Stimulated activated CD8-positive, alpha-beta memory T cell treated with anti-CD3 and anti-CD28 coated beads, Interleukin-7, amount 100 ng/mL, for 4 hours (primary cell): Measurements from ENCODE around the gene SERPINE2.

Experiments used
- DNase-seq, 2 donors: peaks; one replicate each; pipeline ENCODE4 v3.0.0-alpha.2; 2020; ENCODE audit warnings: low read depth in 2 of 2

The SERPINE2 gene

DNA sequence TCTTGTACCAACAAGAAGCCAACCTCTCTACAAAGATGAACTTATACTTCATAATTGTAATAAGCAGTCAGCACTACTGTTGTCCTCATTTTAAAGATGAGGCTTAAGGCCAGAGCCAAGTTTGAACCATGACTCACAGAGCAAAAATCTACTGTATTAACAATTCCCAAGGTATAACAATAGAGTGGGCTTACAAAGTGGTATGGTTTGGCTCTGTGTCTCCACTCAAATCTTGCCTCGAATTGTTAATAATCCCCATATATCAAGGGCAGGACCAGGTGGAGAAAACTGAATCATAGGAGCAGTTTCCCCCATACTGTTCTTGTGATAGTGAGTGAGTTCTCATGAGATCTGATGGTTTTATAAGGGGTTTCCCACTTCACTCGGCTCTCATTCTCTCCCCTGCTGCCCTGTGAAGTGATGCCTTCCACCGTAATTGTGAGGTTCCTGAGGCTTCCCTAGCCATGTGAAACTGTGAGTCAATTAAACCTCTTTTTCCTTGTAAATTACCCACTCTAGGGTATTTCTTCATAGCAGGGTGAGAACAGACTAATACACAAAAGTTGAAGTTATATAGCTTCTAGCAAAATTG lies 62.4 kb downstream of the SERPINE2 start:
- DNase-seq: no peak

DNA sequence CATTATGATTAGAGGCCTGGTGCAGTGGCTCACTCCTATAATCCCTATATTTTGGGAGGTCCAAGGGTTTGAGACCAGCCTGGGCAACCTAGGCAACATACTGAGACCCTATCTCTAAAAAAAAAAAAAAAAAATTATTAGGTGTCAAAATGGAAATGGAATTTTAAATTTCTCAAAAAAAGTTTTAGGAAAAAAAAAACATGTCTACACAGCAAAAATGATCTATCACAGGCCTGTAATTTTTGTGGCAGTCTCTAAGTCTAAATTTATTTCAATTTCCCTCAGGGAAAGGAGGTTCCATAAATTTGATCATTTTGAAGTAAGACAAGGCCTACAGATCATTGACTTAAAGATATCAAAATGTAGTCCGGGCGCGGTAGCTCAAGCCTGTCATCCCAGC lies 65.5 kb downstream of the SERPINE2 start:
- no peak for DNase-seq

DNA sequence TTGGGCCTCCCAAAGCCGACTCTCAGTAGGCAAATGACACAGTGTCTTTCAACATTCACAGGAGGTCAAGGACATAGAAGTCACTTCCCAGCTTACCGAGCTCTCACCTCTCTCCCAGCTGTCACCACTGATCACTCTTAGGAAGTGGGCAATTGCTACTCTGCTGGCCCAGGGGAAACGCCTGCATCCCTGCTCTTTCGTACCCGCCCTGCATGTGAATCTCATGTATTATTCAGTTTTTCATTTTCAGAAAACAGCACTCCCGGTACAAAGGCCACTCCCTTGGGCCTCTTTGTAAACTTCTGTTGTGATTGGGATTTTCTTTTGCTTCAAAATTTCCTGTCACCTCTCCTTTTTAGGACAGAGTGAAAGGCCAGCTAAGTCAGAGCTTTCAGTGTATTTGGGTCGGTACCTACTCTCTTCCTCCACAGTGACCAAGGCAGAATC lies 66.4 kb downstream of the SERPINE2 start:
- no peak for DNase-seq

DNA sequence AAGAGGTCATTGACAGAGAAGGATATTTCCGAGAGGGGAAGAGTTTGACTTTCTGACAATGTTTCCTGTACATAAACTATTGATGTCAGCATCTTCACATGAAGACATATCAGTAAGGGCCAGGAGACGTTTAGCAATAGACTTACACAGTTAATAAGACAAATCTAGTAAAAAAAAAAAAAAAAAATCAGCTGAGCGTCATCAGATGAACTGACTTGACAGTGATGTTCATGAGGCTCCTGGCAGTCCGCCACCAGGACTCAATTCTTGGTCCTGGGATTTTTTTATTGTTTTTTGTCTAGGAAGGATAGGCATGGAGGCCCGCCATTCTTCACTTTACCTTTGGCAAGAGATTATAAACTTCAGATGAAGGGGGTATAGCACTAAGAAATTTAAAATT lies 67.4 kb downstream of the SERPINE2 start:
- DNase-seq: no peak

- peak in 1 of 2 donors; percentile 6 for DNase-seq
Measured at GRCh38 chr2:223970343-223971128, 68.5 kb downstream of the SERPINE2 start.

- DNase-seq: no peak
Measured at GRCh38 chr2:223969856-223970255, 69.2 kb downstream of the SERPINE2 start.

DNA sequence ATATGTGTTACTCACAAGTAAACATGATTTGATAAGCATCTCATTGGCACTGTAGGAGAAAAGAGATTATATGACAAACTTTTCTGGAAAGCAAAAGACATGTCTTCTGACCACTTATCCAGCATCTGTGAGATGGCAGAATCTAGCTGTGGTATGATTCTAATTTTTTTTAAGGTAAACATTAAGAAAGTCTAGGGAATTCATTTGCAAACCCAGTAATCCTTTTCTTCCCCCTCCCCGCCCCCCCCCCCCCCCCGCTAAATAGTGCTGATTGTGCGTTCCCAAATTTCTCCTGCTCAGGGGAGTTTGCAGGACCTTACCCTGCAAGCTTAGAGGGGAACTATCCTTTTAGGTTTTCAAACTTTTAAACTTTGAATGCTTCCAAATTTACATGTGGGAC lies 69.8 kb downstream of the SERPINE2 start:
- DNase-seq: no peak

DNA sequence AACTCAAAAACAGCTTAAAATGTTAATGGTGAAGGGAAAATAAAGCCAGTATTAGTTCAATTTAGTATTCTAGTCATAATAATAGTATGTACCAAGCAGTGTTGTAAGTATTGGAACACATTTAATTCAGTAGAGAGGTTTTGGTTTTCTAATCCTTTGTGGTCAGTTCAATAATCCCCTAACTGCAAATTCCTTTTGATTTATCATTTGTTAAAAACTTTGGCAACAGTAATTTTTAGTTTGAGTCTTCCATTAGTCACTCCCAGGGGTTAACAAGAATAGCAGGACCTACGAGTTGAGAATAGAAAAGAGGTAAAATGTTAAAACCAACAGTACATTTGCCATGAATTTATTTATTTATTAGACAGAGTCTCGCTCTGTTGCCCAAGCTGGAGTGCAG lies 71.1 kb downstream of the SERPINE2 start:
- DNase-seq: no peak

- DNase-seq: no peak
Measured at GRCh38 chr2:223959688-223960087, 79.4 kb downstream of the SERPINE2 start.

GRCh38 chr2:223957092-223957851 lies 81.8 kb downstream of the SERPINE2 start, which contains the start of gene MRPL44:
Gene MRPL44 (plus strand): TSS chr2:223957463. CDS start chr2:223957473, 10 bp downstream.
- peak; percentile 92 to 96 for DNase-seq

DNA sequence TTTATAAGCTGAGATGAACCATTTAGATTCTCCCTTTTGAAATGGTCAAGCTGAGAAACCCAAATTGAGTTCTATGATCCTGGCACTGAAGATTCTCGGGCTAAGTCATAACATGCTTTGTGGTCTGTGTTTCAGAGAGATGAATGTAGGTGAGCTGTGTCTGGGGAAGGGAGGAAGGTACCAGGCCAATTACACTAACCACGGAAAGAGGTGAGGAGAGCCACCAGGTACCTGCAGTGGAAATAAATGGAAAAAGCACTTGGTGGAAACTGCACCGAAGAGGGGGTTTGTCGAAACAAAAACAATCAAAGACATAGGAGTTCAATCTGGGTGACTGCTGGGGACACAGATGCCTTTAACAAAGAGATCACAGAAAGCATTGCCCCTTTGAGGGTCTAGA lies 82.8 kb downstream of the SERPINE2 start:
- no peak for DNase-seq

- no peak for DNase-seq
Measured at GRCh38 chr2:223954401-223954800, 84.7 kb downstream of the SERPINE2 start.

DNA sequence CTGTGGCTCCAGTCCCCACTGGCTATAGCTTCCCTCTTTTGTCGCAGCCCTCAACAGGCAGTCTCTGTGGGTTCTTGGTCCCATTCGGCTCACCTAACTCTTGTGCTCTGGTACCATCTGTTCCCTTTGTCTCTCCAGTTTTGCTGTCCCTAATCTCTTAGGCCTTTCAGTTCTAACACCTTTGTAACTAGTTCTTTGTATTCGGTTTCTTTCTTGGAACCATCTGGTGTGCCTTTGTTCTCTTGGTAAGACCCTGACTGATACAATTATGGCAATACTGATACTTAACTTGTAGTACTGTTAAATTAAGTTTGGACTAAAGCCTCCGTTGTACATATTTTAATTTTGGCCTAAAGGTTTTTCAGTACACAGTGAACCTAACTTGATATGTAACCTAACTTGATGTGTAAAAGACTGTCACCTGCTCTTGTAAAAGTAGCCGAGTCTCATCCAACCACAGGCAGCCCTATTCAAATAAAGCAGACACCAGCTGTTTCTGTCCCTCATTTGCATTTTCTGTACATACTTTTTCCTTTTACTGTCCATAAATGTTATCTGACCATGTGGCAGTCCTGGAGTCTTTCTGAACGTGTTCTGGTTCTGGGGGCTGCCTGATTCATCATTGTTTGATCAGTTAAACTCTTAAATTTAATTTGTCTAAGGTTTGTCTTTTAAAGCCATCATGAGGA lies 86.7 kb downstream of the SERPINE2 start:
- no peak for DNase-seq

- no peak for DNase-seq
Measured at GRCh38 chr2:223950448-223951347, 88.4 kb downstream of the SERPINE2 start.

DNA sequence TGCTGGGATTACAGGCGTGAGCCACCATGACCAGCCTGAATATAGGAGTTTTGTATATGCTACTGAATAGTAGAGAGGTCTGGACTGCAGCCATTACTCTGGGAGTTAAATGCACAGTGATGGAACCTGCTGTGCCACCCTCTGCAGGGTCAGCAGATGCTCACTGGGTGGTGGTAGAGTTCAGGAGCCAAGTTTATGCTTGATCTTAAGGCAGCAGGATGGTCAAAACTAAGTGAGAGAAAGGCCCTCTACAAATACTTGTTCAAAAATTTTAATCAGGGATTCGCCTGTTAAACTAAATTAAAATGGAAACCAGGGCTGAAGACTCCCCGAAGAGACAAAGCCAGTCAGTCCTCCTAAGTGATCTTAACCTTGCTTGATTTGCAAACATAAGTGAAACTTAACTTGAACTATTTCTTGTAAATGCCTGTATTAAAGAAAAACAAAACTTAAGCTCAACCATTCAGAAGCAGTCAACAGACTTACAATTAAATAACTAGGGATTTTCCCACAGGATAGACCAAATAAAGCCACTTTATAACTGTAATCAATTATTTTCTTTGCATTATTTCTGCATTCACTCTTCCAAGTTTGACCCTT lies 89.7 kb downstream of the SERPINE2 start:
- DNase-seq: no peak

- no peak for DNase-seq
Measured at GRCh38 chr2:223947711-223948205, 91.3 kb downstream of the SERPINE2 start.

- no peak for DNase-seq
Measured at GRCh38 chr2:223945755-223946154, 93.3 kb downstream of the SERPINE2 start.

- peak; percentile 39 to 77 for DNase-seq
Measured at GRCh38 chr2:223944703-223945531, 94.2 kb downstream of the SERPINE2 start, which contains the start of gene WDFY1. Gene WDFY1 (minus strand): TSS chr2:223945335. CDS start chr2:223945284, 51 bp downstream.

DNA sequence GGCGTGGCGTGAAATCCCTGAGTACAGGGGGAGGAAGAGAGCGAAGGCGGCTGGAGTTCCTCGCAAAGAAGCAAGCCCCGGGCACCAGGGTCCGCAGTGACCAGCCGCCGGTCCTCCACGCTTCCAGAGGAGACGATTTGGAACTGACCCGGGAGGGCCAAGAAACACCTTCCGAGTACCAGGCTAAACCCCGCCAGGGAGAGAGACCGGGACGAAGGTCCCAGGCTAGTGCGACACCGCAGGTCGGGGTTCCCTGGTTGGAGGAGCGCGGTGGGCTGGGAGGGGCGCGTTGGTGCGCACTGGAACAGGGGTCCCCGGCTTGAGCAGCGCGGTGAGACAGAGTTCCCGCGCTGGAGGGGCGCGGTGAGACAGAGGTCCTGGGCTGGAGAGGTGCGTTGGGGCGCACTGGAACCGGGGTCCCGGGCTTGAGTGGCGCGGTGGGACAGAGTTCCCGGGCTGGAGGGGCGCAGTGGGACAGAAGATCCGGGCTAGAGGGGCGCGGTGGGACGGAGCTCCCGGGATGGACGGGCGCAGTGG lies 94.9 kb downstream of the SERPINE2 start:
- DNase-seq: no peak
